WTC11 (cell line): ENCODE measurements around the gene EGFR. TPM values are rescaled to one million over a fixed set of nuclear protein-coding genes. Genes with fewer than 3 reads are reported as not detected.

Source experiments
- ATAC-seq: fragments of 200-7000 bp; cut with Tn5 transposase; 2 replicates; pipeline ENCODE4 v1.10.0; 2021; ENCODE audit warnings: mild to moderate bottlenecking, moderate library complexity
- CTCF ChIA-PET: fragments of 300-600 bp; sonication (Branson Sonifier 250); formaldehyde crosslinking; loops from one replicate; lab custom pipeline; 2021; ENCODE audit warnings: antibody characterized with exemption; lab: Charles Lee
- POLR2A ChIA-PET: fragments of 350-600 bp; sonication (Branson Sonifier 250); formaldehyde crosslinking; loops from one replicate; lab custom pipeline; 2021; ENCODE audit warnings: antibody characterized with exemption; lab: Charles Lee
- DNase-seq: peaks from one replicate; pipeline ENCODE4 v3.0.0; 2021; ENCODE audit warnings: low spot score
- H3K27ac Mint-ChIP-seq: 2 replicates; pipeline ENCODE4 v1.8.0; 2021; ENCODE audit warnings: mixed read lengths
- H3K27me3 Mint-ChIP-seq: 2 replicates; pipeline ENCODE4 v1.8.0; 2021; ENCODE audit warnings: low read depth, mild to moderate bottlenecking, moderate library complexity, mixed read lengths
- H3K36me3 Mint-ChIP-seq: 2 replicates; pipeline ENCODE4 v1.8.0; 2021; ENCODE audit warnings: mixed read lengths
- H3K4me1 Mint-ChIP-seq: 2 replicates; pipeline ENCODE4 v1.8.0; 2022; ENCODE audit warnings: mixed read lengths
- H3K4me3 Mint-ChIP-seq: 2 replicates; pipeline ENCODE4 v1.8.0; 2021; ENCODE audit warnings: mild to moderate bottlenecking, moderate library complexity, mixed read lengths
- H3K9me3 Mint-ChIP-seq: 2 replicates; pipeline ENCODE4 v1.8.0; 2021; ENCODE audit warnings: mixed read lengths
- CREB1 ChIP-seq: sonication (generic); formaldehyde crosslinking; IDR thresholded peaks from 2 replicates; pipeline ENCODE4 v1.8.0; 2023; ENCODE audit warnings: mild to moderate bottlenecking, missing genetic modification reagents
- E2F1 ChIP-seq: sonication (generic); formaldehyde crosslinking; IDR thresholded peaks from 2 replicates; pipeline ENCODE4 v1.8.0; 2022; ENCODE audit warnings: mild to moderate bottlenecking, missing genetic modification reagents
- EMX1 ChIP-seq: fragments of 250-450 bp; sonication (Bioruptor Pico); IDR thresholded peaks from 2 replicates; pipeline ENCODE4 v1.8.0; 2021; ENCODE audit warnings: mild to moderate bottlenecking
- ESRRA ChIP-seq: sonication (generic); formaldehyde crosslinking; IDR thresholded peaks from 2 replicates; pipeline ENCODE4 v1.8.1; 2022; ENCODE audit warnings: mild to moderate bottlenecking, missing genetic modification reagents, borderline replicate concordance
- ETV6 ChIP-seq: sonication (generic); formaldehyde crosslinking; IDR thresholded peaks from 2 replicates; pipeline ENCODE4 v1.8.1; 2022; ENCODE audit warnings: mild to moderate bottlenecking, missing genetic modification reagents
- FOXP4 ChIP-seq: sonication (generic); formaldehyde crosslinking; IDR thresholded peaks from 2 replicates; pipeline ENCODE4 v1.8.0; 2022; ENCODE audit warnings: mild to moderate bottlenecking, missing genetic modification reagents
- GABPB1 ChIP-seq: sonication (generic); formaldehyde crosslinking; IDR thresholded peaks from 2 replicates; pipeline ENCODE4 v1.8.1; 2023; ENCODE audit warnings: mild to moderate bottlenecking, missing genetic modification reagents
- HMGXB4 ChIP-seq: sonication (generic); formaldehyde crosslinking; IDR thresholded peaks from 2 replicates; pipeline ENCODE4 v1.8.1; 2023; ENCODE audit warnings: mild to moderate bottlenecking, moderate library complexity, missing genetic modification reagents
- MLX ChIP-seq: sonication (generic); formaldehyde crosslinking; IDR thresholded peaks from 2 replicates; pipeline ENCODE4 v1.8.1; 2023; ENCODE audit warnings: mild to moderate bottlenecking, missing genetic modification reagents, moderate library complexity
- MYBL2 ChIP-seq: sonication (generic); formaldehyde crosslinking; IDR thresholded peaks from 2 replicates; pipeline ENCODE4 v1.8.1; 2023; ENCODE audit warnings: mild to moderate bottlenecking, moderate library complexity, missing genetic modification reagents
- NR1H2 ChIP-seq: sonication (generic); formaldehyde crosslinking; IDR thresholded peaks from 2 replicates; pipeline ENCODE4 v1.9.0; 2021; ENCODE audit warnings: mild to moderate bottlenecking, moderate library complexity, missing genetic modification reagents
- PRRX2 ChIP-seq: fragments of 250-450 bp; sonication (Bioruptor Pico); IDR thresholded peaks from 2 replicates; pipeline ENCODE4 v1.8.0; 2021; ENCODE audit warnings: mild to moderate bottlenecking
- RORB ChIP-seq: fragments of 250-450 bp; sonication (Bioruptor Pico); IDR thresholded peaks from 2 replicates; pipeline ENCODE4 v1.9.0; 2021; ENCODE audit warnings: mild to moderate bottlenecking
- SMAD3 ChIP-seq: sonication (generic); formaldehyde crosslinking; IDR thresholded peaks from 2 replicates; pipeline ENCODE4 v1.8.0; 2022; ENCODE audit warnings: missing genetic modification reagents, mild to moderate bottlenecking, borderline replicate concordance
- TCF7 ChIP-seq: sonication (generic); formaldehyde crosslinking; IDR thresholded peaks from 2 replicates; pipeline ENCODE4 v1.8.0; 2022; ENCODE audit warnings: mild to moderate bottlenecking, low read depth, missing genetic modification reagents, moderate library complexity
- TEAD1 ChIP-seq: sonication (generic); formaldehyde crosslinking; IDR thresholded peaks from 2 replicates; pipeline ENCODE4 v1.8.0; 2022; ENCODE audit warnings: mild to moderate bottlenecking, missing genetic modification reagents
- ZMAT4 ChIP-seq: fragments of 250-450 bp; sonication (Bioruptor Pico); IDR thresholded peaks from 2 replicates; pipeline ENCODE4 v1.9.0; 2021; ENCODE audit warnings: mild to moderate bottlenecking
- ZNF138 ChIP-seq: sonication (generic); formaldehyde crosslinking; conservative IDR thresholded peaks from 2 replicates; pipeline ENCODE4 v1.8.1; 2022; ENCODE audit warnings: mild to moderate bottlenecking, moderate library complexity, missing genetic modification reagents
- ZNF281 ChIP-seq: sonication (generic); formaldehyde crosslinking; IDR thresholded peaks from 2 replicates; pipeline ENCODE4 v1.8.0; 2023; ENCODE audit warnings: mild to moderate bottlenecking, missing genetic modification reagents
- ZNF317 ChIP-seq: sonication (generic); formaldehyde crosslinking; IDR thresholded peaks from 2 replicates; pipeline ENCODE4 v1.8.1; 2023; ENCODE audit warnings: low read depth, mild to moderate bottlenecking, moderate library complexity, missing genetic modification reagents, borderline replicate concordance
- ZNF396 ChIP-seq: fragments of 250-450 bp; sonication (Bioruptor Pico); IDR thresholded peaks from 2 replicates; pipeline ENCODE4 v1.8.0; 2021; ENCODE audit warnings: mild to moderate bottlenecking, moderate library complexity, borderline replicate concordance
- total RNA-seq: library from RNA; stranded (reverse); gene quantifications from 3 replicates; pipeline ENCODE4 v1.2.3, GENCODE V29; 2021
- TF ChIP-seq, protein P1 (sequence below): sonication (generic); formaldehyde crosslinking; IDR thresholded peaks from 2 replicates; pipeline ENCODE4 v1.8.1; 2022; ENCODE audit warnings: mild to moderate bottlenecking, missing genetic modification reagents, moderate library complexity, borderline replicate concordance
- TF ChIP-seq, protein P2 (sequence below): sonication (generic); formaldehyde crosslinking; IDR thresholded peaks from 2 replicates; pipeline ENCODE4 v1.8.0; 2022; ENCODE audit warnings: mild to moderate bottlenecking, missing genetic modification reagents

Gene EGFR
- total RNA-seq, 1 experiment from 2014 or later = 5.9 TPM

- TF ChIP-seq ZNF281 (no peak), ZNF317 (CRISPR knock-in tag) (no peak)
Observed at GRCh38 chr7:54991341-54991740, 27.5 kb upstream of the EGFR start (continued).

- CTCF ChIA-PET = interaction anchor here (0.9 to 2.4 kb wide), 3 partner anchors 10 to 262 kb away, joined by 3 to 15 read pairs (median 6); no protein-coding TSS in a partner anchor
- POLR2A ChIA-PET = no interaction called here
- Mint-ChIP-seq H3K4me3 (no peak overlapping the region), H3K27me3 (no peaks in the 10 kb centered on the region), H3K36me3 (no peaks in the 10 kb centered on the region), H3K27ac (no peak overlapping the region), H3K4me1 (peaks cover 11% of the 10 kb centered on the region), H3K9me3 (0 out of 2 replicates have a peak, but pooled peaks cover 3% of the 10 kb centered on the region)
- ATAC-seq (no peak), DNase-seq (no peak)
- TF ChIP-seq PRRX2 (CRISPR knock-in tag) = no peak
- TF ChIP-seq, protein P1, sequence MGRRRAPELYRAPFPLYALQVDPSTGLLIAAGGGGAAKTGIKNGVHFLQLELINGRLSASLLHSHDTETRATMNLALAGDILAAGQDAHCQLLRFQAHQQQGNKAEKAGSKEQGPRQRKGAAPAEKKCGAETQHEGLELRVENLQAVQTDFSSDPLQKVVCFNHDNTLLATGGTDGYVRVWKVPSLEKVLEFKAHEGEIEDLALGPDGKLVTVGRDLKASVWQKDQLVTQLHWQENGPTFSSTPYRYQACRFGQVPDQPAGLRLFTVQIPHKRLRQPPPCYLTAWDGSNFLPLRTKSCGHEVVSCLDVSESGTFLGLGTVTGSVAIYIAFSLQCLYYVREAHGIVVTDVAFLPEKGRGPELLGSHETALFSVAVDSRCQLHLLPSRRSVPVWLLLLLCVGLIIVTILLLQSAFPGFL (CRISPR knock-in tag) = no peak
- no peak for TF ChIP-seq ETV6 (CRISPR knock-in tag)
- no peak for TF ChIP-seq FOXP4 (CRISPR knock-in tag)
- no peak for TF ChIP-seq HMGXB4 (CRISPR knock-in tag)
- no peak for TF ChIP-seq MYBL2 (CRISPR knock-in tag)
- no peak for TF ChIP-seq RORB
- no peak for TF ChIP-seq ZNF138
- no peak for TF ChIP-seq EMX1
- TF ChIP-seq TEAD1 (CRISPR knock-in tag) = no peak
- no peak for TF ChIP-seq ZNF396 (CRISPR knock-in tag)
- TF ChIP-seq ESRRA (CRISPR knock-in tag) = no peak
Observed at GRCh38 chr7:54992871-54993475, 25.8 kb upstream of the EGFR start.

GRCh38 chr7:54995166-54995565 is 23.7 kb upstream of the EGFR start:
- Mint-ChIP-seq H3K36me3 (no peaks in the 10 kb centered on the region), H3K4me3 (no peak overlapping the region), H3K27ac (no peak overlapping the region), H3K27me3 (no peaks in the 10 kb centered on the region), H3K4me1 (peaks cover 11% of the 10 kb centered on the region), H3K9me3 (0 out of 2 replicates have a peak, but pooled peaks cover 3% of the 10 kb centered on the region)
- DNase-seq (no peak), ATAC-seq (no peak)
- CTCF ChIA-PET = no interaction called here
- POLR2A ChIA-PET = no interaction called here
- TF ChIP-seq ZMAT4 (CRISPR knock-in tag) (no peak), TCF7 (no peak), ZNF138 (no peak), CREB1 (CRISPR knock-in tag) (no peak), GABPB1 (no peak), NR1H2 (CRISPR knock-in tag) (no peak), MYBL2 (CRISPR knock-in tag) (no peak), MLX (CRISPR knock-in tag) (no peak), SMAD3 (CRISPR knock-in tag) (no peak), E2F1 (no peak)
- TF ChIP-seq, protein P2, sequence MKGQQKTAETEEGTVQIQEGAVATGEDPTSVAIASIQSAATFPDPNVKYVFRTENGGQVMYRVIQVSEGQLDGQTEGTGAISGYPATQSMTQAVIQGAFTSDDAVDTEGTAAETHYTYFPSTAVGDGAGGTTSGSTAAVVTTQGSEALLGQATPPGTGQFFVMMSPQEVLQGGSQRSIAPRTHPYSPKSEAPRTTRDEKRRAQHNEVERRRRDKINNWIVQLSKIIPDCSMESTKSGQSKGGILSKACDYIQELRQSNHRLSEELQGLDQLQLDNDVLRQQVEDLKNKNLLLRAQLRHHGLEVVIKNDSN (CRISPR knock-in tag) = no peak
